Right atrium auricular region (tissue), 2 donors: Measurements from ENCODE around the gene PTK7. TPM values are rescaled to one million over a fixed set of nuclear protein-coding genes. Genes with fewer than 3 reads are reported as not detected.

Experiments
- DNase-seq: peaks from one replicate; pipeline ENCODE4 v3.0.0-alpha.2; 2019; ENCODE audit warnings: low spot score
- H3K27ac ChIP-seq, 2 donors: fragments of 200-600 bp; sonication (generic); 1 replicate in 1 of 2; 2 replicates in 1 of 2; pipeline ENCODE4 v1.5.1; 2016 to 2019
- H3K27me3 ChIP-seq, 2 donors: fragments of 200-600 bp; sonication (generic); one replicate each; pipeline versions ENCODE4 v1.5.1 to v1.6.0; 2017 to 2019
- H3K36me3 ChIP-seq: fragments of 200-600 bp; sonication (generic); one replicate; pipeline ENCODE4 v1.5.1; 2016
- H3K4me1 ChIP-seq, 2 donors: fragments of 200-600 bp; sonication (generic); one replicate each; pipeline versions ENCODE4 v1.5.1 to v1.6.0; 2017 to 2019
- H3K4me3 ChIP-seq, 2 donors: fragments of 200-600 bp; sonication (generic); 1 replicate in 1 of 2; 2 replicates in 1 of 2; pipeline ENCODE4 v1.5.1; 2017 to 2019; ENCODE audit warnings: mild to moderate bottlenecking in 1 of 2, moderate library complexity in 1 of 2
- H3K9me3 ChIP-seq, 2 donors: fragments of 200-600 bp; sonication (generic); one replicate each; pipeline ENCODE4 v1.5.1; 2019
- CTCF ChIP-seq, 2 donors: fragments of 200-600 bp; sonication (generic); IDR thresholded peaks; one replicate each; pipeline ENCODE4 v1.5.1; 2019; ENCODE audit warnings: antibody characterized with exemption in 2 of 2
- total RNA-seq, 2 donors: library from RNA; depleted of rRNA; stranded (reverse); fragments of >200 nt; gene quantifications; one replicate each; pipeline ENCODE4 v1.1.0, GENCODE V29; 2016

PTK7 gene
- total RNA-seq, 2 donors from 2014 or later = 4.5 to 12.7 TPM

- Histone ChIP-seq H3K27me3 (no peaks in the 10 kb centered on the region), H3K9me3 (no peaks in the 10 kb centered on the region), H3K4me1 (peaks cover 0 to 17% of the 10 kb centered on the region in 2 donors), H3K4me3 (no peak overlapping the region), H3K27ac (no peak overlapping the region), H3K36me3 (peaks cover 37% of the 10 kb centered on the region)
- no peak for DNase-seq
- TF ChIP-seq CTCF (IDR thresholded peaks at IDR 0.05) = no peak
Measured at GRCh38 chr6:43034190-43034525, 42.0 kb upstream of the PTK7 start.

GRCh38 chr6:43035495-43036194, 40.5 kb upstream of the PTK7 start:
- DNase-seq = no peak
- no peak overlapping the region for H3K4me3 ChIP-seq
- peak overlapping the region; percentile 21 to 70 for H3K27ac ChIP-seq
- H3K27me3 ChIP-seq = no peaks in the 10 kb centered on the region
- peaks cover 32% of the 10 kb centered on the region for H3K36me3 ChIP-seq
- H3K9me3 ChIP-seq = no peaks in the 10 kb centered on the region
- TF ChIP-seq CTCF (IDR thresholded peaks at IDR 0.05) = no peak
- peaks cover 0 to 17% of the 10 kb centered on the region in 2 donors for H3K4me1 ChIP-seq

- Histone ChIP-seq H3K4me3 (no peak overlapping the region), H3K9me3 (no peaks in the 10 kb centered on the region), H3K36me3 (peaks cover 37% of the 10 kb centered on the region), H3K27ac (no peak overlapping the region), H3K27me3 (no peaks in the 10 kb centered on the region), H3K4me1 (peaks cover 0 to 17% of the 10 kb centered on the region in 2 donors)
- TF ChIP-seq CTCF (IDR thresholded peaks at IDR 0.05) = no peak
- no peak for DNase-seq
Measured at GRCh38 chr6:43036712-43037111, 39.4 kb upstream of the PTK7 start.

- TF ChIP-seq CTCF (IDR thresholded peaks at IDR 0.05) = no peak
- H3K4me3 ChIP-seq = no peak overlapping the region
- DNase-seq = no peak
Measured at GRCh38 chr6:43037197-43037596, 38.9 kb upstream of the PTK7 start.

GRCh38 chr6:43037706-43038105, 38.4 kb upstream of the PTK7 start:
- Histone ChIP-seq H3K4me1 (peaks cover 0 to 17% of the 10 kb centered on the region in 2 donors), H3K27me3 (no peaks in the 10 kb centered on the region), H3K36me3 (peaks cover 33% of the 10 kb centered on the region), H3K9me3 (no peaks in the 10 kb centered on the region), H3K27ac (peak overlapping the region in 1 of 2 donors; percentile 39), H3K4me3 (no peak overlapping the region)
- no peak for TF ChIP-seq CTCF (IDR thresholded peaks at IDR 0.05)
- DNase-seq = no peak

More at GRCh38 chr6:43037197-43037596, 38.9 kb upstream of the PTK7 start:
- H3K27ac ChIP-seq = peak overlapping the region in 1 of 2 donors; percentile 39
- peaks cover 37% of the 10 kb centered on the region for H3K36me3 ChIP-seq
- H3K4me1 ChIP-seq = peaks cover 0 to 17% of the 10 kb centered on the region in 2 donors
- H3K9me3 ChIP-seq = no peaks in the 10 kb centered on the region
- no peaks in the 10 kb centered on the region for H3K27me3 ChIP-seq

GRCh38 chr6:43038727-43039126, 37.4 kb upstream of the PTK7 start:
- H3K4me1 ChIP-seq = peaks cover 0 to 17% of the 10 kb centered on the region in 2 donors
- TF ChIP-seq CTCF (IDR thresholded peaks at IDR 0.05) = no peak
- H3K36me3 ChIP-seq = peaks cover 38% of the 10 kb centered on the region
- no peak overlapping the region for H3K27ac ChIP-seq
- DNase-seq = no peak
- H3K27me3 ChIP-seq = no peaks in the 10 kb centered on the region
- H3K9me3 ChIP-seq = no peaks in the 10 kb centered on the region
- no peak overlapping the region for H3K4me3 ChIP-seq
